OCI-LY7 (cell line): ENCODE data around the gene PRDM5. TPM values are rescaled to one million over a fixed set of nuclear protein-coding genes. Genes with fewer than 3 reads are reported as not detected.

Experiments used
- BruUV-seq: library from RNA; stranded (reverse); fragments of 400-500 nt; replicated peaks from 2 replicates; lab custom pipeline; 2021; lab: Mats Ljungman, UMichigan
- CTCF ChIA-PET: fragments of 300-600 bp; sonication (Branson Sonifier 250); formaldehyde crosslinking; loops from one replicate; lab custom pipeline; 2022; ENCODE audit warnings: antibody characterized with exemption; ENCODE audit not compliant: unreplicated experiment; lab: Charles Lee
- POLR2A ChIA-PET: fragments of 300-600 bp; sonication (Branson Sonifier 250); formaldehyde crosslinking; loops from one replicate; lab custom pipeline; 2022; ENCODE audit warnings: antibody characterized with exemption; lab: Charles Lee
- DNase-seq: peaks from one replicate; pipeline ENCODE4 v3.0.0-alpha.2; 2015; ENCODE audit warnings: low spot score
- H2AFZ ChIP-seq: fragments of 200-600 bp; sonication (generic), shearing (Covaris generic); 2 replicates; pipeline ENCODE4 v1.6.1; 2014; ENCODE audit warnings: mild to moderate bottlenecking, antibody characterized with exemption, low read length, moderate library complexity
- H3K27ac ChIP-seq: fragments of 200-600 bp; sonication (generic); 2 replicates; pipeline ENCODE4 v1.5.1; 2014; ENCODE audit warnings: mixed run types, low read depth, mild to moderate bottlenecking, moderate library complexity, low read length, inconsistent platforms; ENCODE audit not compliant: poor library complexity, severe bottlenecking
- H3K36me3 ChIP-seq: fragments of 200-600 bp; sonication (generic); 2 replicates; pipeline ENCODE4 v1.6.1; 2014; ENCODE audit warnings: mild to moderate bottlenecking, antibody characterized with exemption, low read length, moderate library complexity, mixed read lengths; ENCODE audit not compliant: insufficient read depth
- H3K4me1 ChIP-seq: fragments of 200-600 bp; sonication (generic); 2 replicates; pipeline ENCODE4 v1.5.1; 2014; ENCODE audit warnings: mild to moderate bottlenecking, low read length; ENCODE audit not compliant: insufficient read depth, poor library complexity, severe bottlenecking
- H3K4me2 ChIP-seq: fragments of 200-600 bp; sonication (generic); 2 replicates; pipeline ENCODE4 v1.6.1; 2014; ENCODE audit warnings: mild to moderate bottlenecking, low read length
- H3K4me3 ChIP-seq: fragments of 200-600 bp; sonication (generic); 2 replicates; pipeline ENCODE4 v1.5.1; 2014; ENCODE audit warnings: mild to moderate bottlenecking, low read depth, low read length; ENCODE audit not compliant: poor library complexity, severe bottlenecking
- H3K79me2 ChIP-seq: fragments of 200-600 bp; sonication (generic); 2 replicates; pipeline ENCODE4 v1.6.1; 2016; ENCODE audit warnings: low read depth, mild to moderate bottlenecking, low read length, moderate library complexity, mixed read lengths; ENCODE audit not compliant: insufficient read depth
- H3K9me2 ChIP-seq: fragments of 200-600 bp; sonication (generic); 2 replicates; pipeline ENCODE4 v1.6.1; 2016; ENCODE audit warnings: mild to moderate bottlenecking, low read length, mixed read lengths; ENCODE audit not compliant: insufficient read depth
- H3K9me3 ChIP-seq: fragments of 200-600 bp; sonication (generic); 2 replicates; pipeline ENCODE4 v1.6.1; 2014; ENCODE audit warnings: mild to moderate bottlenecking, mixed run types, low read length, mixed read lengths
- H4K20me1 ChIP-seq: fragments of 200-600 bp; sonication (generic); 2 replicates; pipeline ENCODE4 v1.6.1; 2014; ENCODE audit warnings: mild to moderate bottlenecking, antibody characterized with exemption, low read length, moderate library complexity, mixed read lengths; ENCODE audit not compliant: insufficient read depth
- EZH2phosphoT487 ChIP-seq: fragments of 200-600 bp; sonication (generic); IDR thresholded peaks from 2 replicates; pipeline ENCODE4 v1.6.1; 2018; ENCODE audit warnings: low read depth, borderline replicate concordance, mild to moderate bottlenecking, mixed run types, antibody characterized with exemption, low read length, moderate library complexity, mixed read lengths
- intact Hi-C: fragments of 100-400 bp; cut with micrococcal nuclease; formaldehyde crosslinking; loops from one replicate; pipeline ENCODE4 v1.10.0; 2022; ENCODE audit not compliant: unreplicated experiment
- total RNA-seq, 2 experiments: library from RNA; depleted of rRNA in 1 of 2; stranded (reverse); fragments of >200 nt in 1 of 2; shearing (Covaris generic) in 1 of 2; gene quantifications; 2 replicates each; pipeline ENCODE4 v1.2.3, GENCODE V29; 2014 to 2022
- TF ChIP-seq, protein P1 (sequence below): fragments of 200-600 bp; sonication (generic); conservative IDR thresholded peaks from 2 replicates; pipeline ENCODE4 v1.5.1; 2014; ENCODE audit warnings: mild to moderate bottlenecking, antibody characterized with exemption, low read length, moderate library complexity, mixed read lengths

PRDM5 gene
- total RNA-seq, 2 experiments from 2014 or later: 0.22 to 0.76 TPM

DNA sequence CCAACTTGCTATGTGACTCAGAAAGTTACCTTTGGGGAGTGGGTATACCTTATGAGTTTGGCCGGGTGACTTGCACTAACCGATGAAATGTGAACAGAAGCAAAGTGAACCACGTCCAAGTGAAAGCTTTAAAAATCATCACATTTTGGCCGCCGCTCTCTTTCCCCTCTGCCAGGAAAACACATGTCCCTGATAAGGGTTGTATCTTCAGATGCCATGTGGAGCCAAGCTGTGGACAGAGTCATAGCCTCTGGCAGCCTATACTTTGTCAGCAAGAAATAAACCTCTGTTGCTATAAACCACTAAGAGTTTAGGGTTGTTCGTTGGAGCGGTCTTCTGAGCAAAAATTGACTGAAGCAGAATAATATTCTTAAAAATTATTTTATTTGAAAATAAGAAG is 92.3 kb downstream of the PRDM5 start:
- CTCF ChIA-PET: no interaction called here
- DNase-seq: no peak
- H3K27ac ChIP-seq: no peak overlapping the region
- H3K4me1 ChIP-seq: no peaks in the 10 kb centered on the region
- no TSS peak for BruUV-seq
- TF ChIP-seq, protein P1, sequence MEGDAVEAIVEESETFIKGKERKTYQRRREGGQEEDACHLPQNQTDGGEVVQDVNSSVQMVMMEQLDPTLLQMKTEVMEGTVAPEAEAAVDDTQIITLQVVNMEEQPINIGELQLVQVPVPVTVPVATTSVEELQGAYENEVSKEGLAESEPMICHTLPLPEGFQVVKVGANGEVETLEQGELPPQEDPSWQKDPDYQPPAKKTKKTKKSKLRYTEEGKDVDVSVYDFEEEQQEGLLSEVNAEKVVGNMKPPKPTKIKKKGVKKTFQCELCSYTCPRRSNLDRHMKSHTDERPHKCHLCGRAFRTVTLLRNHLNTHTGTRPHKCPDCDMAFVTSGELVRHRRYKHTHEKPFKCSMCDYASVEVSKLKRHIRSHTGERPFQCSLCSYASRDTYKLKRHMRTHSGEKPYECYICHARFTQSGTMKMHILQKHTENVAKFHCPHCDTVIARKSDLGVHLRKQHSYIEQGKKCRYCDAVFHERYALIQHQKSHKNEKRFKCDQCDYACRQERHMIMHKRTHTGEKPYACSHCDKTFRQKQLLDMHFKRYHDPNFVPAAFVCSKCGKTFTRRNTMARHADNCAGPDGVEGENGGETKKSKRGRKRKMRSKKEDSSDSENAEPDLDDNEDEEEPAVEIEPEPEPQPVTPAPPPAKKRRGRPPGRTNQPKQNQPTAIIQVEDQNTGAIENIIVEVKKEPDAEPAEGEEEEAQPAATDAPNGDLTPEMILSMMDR: no peak
- TF ChIP-seq EZH2phosphoT487: no peak
- H4K20me1 ChIP-seq: no peaks in the 10 kb centered on the region
- no peaks in the 10 kb centered on the region for H3K9me2 ChIP-seq
- H3K4me3 ChIP-seq: no peak overlapping the region
- H3K4me2 ChIP-seq: no peak overlapping the region
- peaks cover 12% of the 10 kb centered on the region; the same call in 1 of the 2 replicates for H3K9me3 ChIP-seq
- no peaks in the 10 kb centered on the region for H3K79me2 ChIP-seq
- POLR2A ChIA-PET: interaction anchor here (0.6 to 2.4 kb wide), 3 partner anchors 8 to 1092 kb away, joined by 3 to 10 read pairs (median 3); no protein-coding TSS in a partner anchor
- no peaks in the 10 kb centered on the region; the same call in 1 of the 2 replicates for H3K36me3 ChIP-seq
- intact Hi-C loops: no loop called here
- no peak overlapping the region for H2AFZ ChIP-seq

DNA sequence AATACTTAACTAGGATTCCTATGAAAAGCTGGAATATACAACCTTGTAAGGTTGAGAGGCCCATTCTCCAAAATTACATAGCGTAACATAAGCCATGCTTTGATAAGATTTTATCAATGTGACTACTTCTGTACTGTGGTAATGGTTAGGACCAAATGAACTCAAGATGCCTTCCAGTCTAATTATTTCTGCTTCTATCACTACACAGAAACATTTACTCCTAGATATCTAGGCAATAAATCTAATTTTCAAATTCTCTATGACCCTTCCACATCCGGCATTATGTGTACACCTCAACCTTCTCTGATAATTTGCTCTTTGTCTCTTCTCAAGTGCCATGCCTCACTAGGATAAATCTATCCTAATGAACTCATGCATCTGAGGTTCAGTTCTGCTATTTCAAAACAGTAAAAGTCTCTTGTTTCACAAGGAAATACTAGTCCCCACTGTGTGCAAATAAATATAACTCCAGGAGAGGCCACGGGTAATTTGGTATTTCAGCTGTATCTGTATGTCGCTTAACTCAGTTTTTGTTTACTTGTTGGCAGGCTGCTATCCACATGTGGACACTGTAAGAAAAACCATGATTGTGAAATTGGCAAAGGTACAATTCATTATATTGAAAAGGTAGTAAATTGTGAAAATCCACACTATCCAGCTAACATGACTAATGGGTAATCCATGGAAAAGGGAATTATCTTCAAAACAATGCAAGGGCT is 93.3 kb downstream of the PRDM5 start:
- Histone ChIP-seq H3K9me3 (peaks cover 8% of the 10 kb centered on the region; the same call in 1 of the 2 replicates), H3K79me2 (no peaks in the 10 kb centered on the region), H3K4me1 (no peaks in the 10 kb centered on the region), H2AFZ (no peak overlapping the region), H3K9me2 (no peaks in the 10 kb centered on the region), H3K4me2 (no peak overlapping the region), H3K4me3 (no peak overlapping the region), H3K36me3 (no peaks in the 10 kb centered on the region; the same call in 1 of the 2 replicates), H4K20me1 (no peaks in the 10 kb centered on the region), H3K27ac (no peak overlapping the region)
- TF ChIP-seq, protein P1: no peak
- no peak for TF ChIP-seq EZH2phosphoT487
- no peak for DNase-seq
- BruUV-seq: no TSS peak
- intact Hi-C loops: no loop called here
- POLR2A ChIA-PET: interaction anchor here (0.8 to 1.2 kb wide), 4 partner anchors 9 to 62 kb away, joined by 3 read pairs; no protein-coding TSS in a partner anchor
- CTCF ChIA-PET: no interaction called here

DNA sequence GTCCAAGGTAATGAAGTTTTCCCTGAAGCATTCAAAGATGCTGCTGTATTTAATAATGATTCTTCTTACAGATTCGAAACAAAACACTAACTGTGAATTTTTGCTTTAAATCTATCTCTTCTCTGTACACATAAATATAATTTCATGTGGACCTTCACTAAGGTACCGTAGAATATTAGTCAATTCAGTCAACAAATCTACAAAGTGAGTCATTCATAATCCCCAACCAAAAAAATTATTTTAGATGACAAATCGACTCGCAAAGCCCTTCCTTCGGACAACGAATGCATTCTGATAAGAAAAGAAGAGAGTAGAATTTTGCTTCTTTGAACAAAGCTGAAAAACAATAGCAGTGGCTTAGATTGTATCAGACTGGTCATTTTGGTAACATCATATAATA is 95.7 kb downstream of the PRDM5 start:
- TF ChIP-seq, protein P1: no peak
- no peak for TF ChIP-seq EZH2phosphoT487
- ChIA-PET POLR2A (interaction anchor here (0.7 to 1.7 kb wide), 2 partner anchors 9 to 22 kb away, joined by 3 to 4 read pairs; no protein-coding TSS in a partner anchor), CTCF (no interaction called here)
- H3K9me2 ChIP-seq: no peaks in the 10 kb centered on the region
- no peak for DNase-seq
- no peaks in the 10 kb centered on the region for H3K79me2 ChIP-seq
- intact Hi-C loops: no loop called here
- H4K20me1 ChIP-seq: no peaks in the 10 kb centered on the region
- no peak overlapping the region for H3K4me2 ChIP-seq
- no peaks in the 10 kb centered on the region for H3K9me3 ChIP-seq
- no peak overlapping the region for H2AFZ ChIP-seq
- H3K27ac ChIP-seq: no peak overlapping the region
- BruUV-seq: no TSS peak
- H3K36me3 ChIP-seq: no peaks in the 10 kb centered on the region
- no peaks in the 10 kb centered on the region for H3K4me1 ChIP-seq
- no peak overlapping the region for H3K4me3 ChIP-seq
